HepG2 (cell line): ENCODE measurements around the gene RNU7-1. TPM values are rescaled to one million over a fixed set of nuclear protein-coding genes. Genes with fewer than 3 reads are reported as not detected.

Experiments used
- FOSL1 ChIP-seq: sonication (generic); formaldehyde crosslinking; IDR thresholded peaks from 2 replicates; pipeline ENCODE4 v1.9.0; 2021; ENCODE audit warnings: missing genetic modification reagents, borderline replicate concordance
- FOXK1 ChIP-seq: sonication (generic); formaldehyde crosslinking; IDR thresholded peaks from 2 replicates; pipeline ENCODE4 v1.4.0; 2020; ENCODE audit warnings: low read depth, missing genetic modification reagents, borderline replicate concordance
- GATA4 ChIP-seq: sonication (generic); IDR thresholded peaks from 2 replicates; pipeline ENCODE4 v1.6.1; 2016; ENCODE audit warnings: antibody characterized with exemption, low read depth, borderline replicate concordance
- IRX3 ChIP-seq: sonication (generic); formaldehyde crosslinking; IDR thresholded peaks from 2 replicates; pipeline ENCODE4 v1.8.1; 2023; ENCODE audit warnings: mild to moderate bottlenecking, low read depth, missing genetic modification reagents, borderline replicate concordance
- ISL2 ChIP-seq: sonication (generic); formaldehyde crosslinking; IDR thresholded peaks from 2 replicates; pipeline ENCODE4 v1.5.0; 2020; ENCODE audit warnings: missing genetic modification reagents
- MYC ChIP-seq: sonication (generic); formaldehyde crosslinking; IDR thresholded peaks from 2 replicates; pipeline ENCODE4 v1.9.0; 2021; ENCODE audit warnings: missing genetic modification reagents, borderline replicate concordance
- SMARCE1 ChIP-seq: fragments of 450-650 bp; IDR thresholded peaks from 2 replicates; pipeline ENCODE4 v1.6.1; 2017; ENCODE audit warnings: borderline replicate concordance
- ZNF10 ChIP-seq: sonication (generic); formaldehyde crosslinking; IDR thresholded peaks from 2 replicates; pipeline ENCODE4 v1.4.0; 2020; ENCODE audit warnings: mild to moderate bottlenecking, low read depth, missing genetic modification reagents, borderline replicate concordance
- ZNF441 ChIP-seq: sonication (generic); formaldehyde crosslinking; IDR thresholded peaks from 2 replicates; pipeline ENCODE4 v1.7.0; 2021; ENCODE audit warnings: missing genetic modification reagents, borderline replicate concordance
- ZNF816 ChIP-seq: sonication (generic); formaldehyde crosslinking; IDR thresholded peaks from 2 replicates; pipeline ENCODE4 v1.8.0; 2022; ENCODE audit warnings: missing genetic modification reagents, mild to moderate bottlenecking, borderline replicate concordance
- polyA plus RNA-seq, 8 experiments: library from polyadenylated mRNA; depleted of rRNA in 3 of 8; stranded (reverse) in 7 of 8; unstranded in 1 of 8; fragments of >200 nt; fragmentation: Illumina TruSeq in 4 of 8; extraction: Trizol in 4 of 8; gene quantifications; 2 replicates each; pipeline versions ENCODE4 v1.2.1 to v1.2.3, GENCODE V29; 2011 to 2016; ENCODE audit warnings: low read depth in 4 of 8, missing spikeins in 1 of 8, mixed read lengths in 1 of 8; ENCODE audit not compliant: insufficient read depth in 1 of 8
- total RNA-seq, 5 experiments: library from RNA; depleted of rRNA; stranded (reverse); fragments of >200 nt; fragmentation: Illumina TruSeq; extraction: Trizol; gene quantifications; 2 replicates each; pipeline ENCODE4 v1.2.3, GENCODE V29; 2016; ENCODE audit warnings: low read depth in 1 of 5
- TF ChIP-seq, protein P1 (sequence below): sonication (generic); formaldehyde crosslinking; IDR thresholded peaks from 2 replicates; pipeline ENCODE4 v1.5.0; 2020; ENCODE audit warnings: mild to moderate bottlenecking, missing genetic modification reagents
- TF ChIP-seq, protein P2 (sequence below): sonication (generic); formaldehyde crosslinking; IDR thresholded peaks from 2 replicates; pipeline ENCODE4 v1.5.0; 2020; ENCODE audit warnings: mild to moderate bottlenecking, low read depth, missing genetic modification reagents, borderline replicate concordance
- TF ChIP-seq, protein P3 (sequence below): IDR thresholded peaks from 2 replicates; pipeline ENCODE4 v1.6.1; 2018; ENCODE audit warnings: missing genetic modification reagents, mild to moderate bottlenecking, missing compliant biosample characterization
- TF ChIP-seq, protein P4 (sequence below): sonication (generic); formaldehyde crosslinking; IDR thresholded peaks from 2 replicates; pipeline ENCODE4 v1.5.0; 2020; ENCODE audit warnings: mild to moderate bottlenecking, missing genetic modification reagents
- TF ChIP-seq, protein P5 (sequence below): sonication (generic); formaldehyde crosslinking; IDR thresholded peaks from 2 replicates; pipeline ENCODE4 v1.8.0; 2022; ENCODE audit warnings: missing genetic modification reagents, low read depth, mild to moderate bottlenecking, borderline replicate concordance
- TF ChIP-seq, protein P6 (sequence below): sonication (generic); formaldehyde crosslinking; IDR thresholded peaks from 2 replicates; pipeline ENCODE4 v1.4.0; 2020; ENCODE audit warnings: mild to moderate bottlenecking, missing genetic modification reagents

RNU7-1 gene
- total and polyA plus RNA-seq, 2 of the 13 experiments (the other 11 are each of a cell fraction or from before 2014, with no cell fraction given) = not detected

DNA sequence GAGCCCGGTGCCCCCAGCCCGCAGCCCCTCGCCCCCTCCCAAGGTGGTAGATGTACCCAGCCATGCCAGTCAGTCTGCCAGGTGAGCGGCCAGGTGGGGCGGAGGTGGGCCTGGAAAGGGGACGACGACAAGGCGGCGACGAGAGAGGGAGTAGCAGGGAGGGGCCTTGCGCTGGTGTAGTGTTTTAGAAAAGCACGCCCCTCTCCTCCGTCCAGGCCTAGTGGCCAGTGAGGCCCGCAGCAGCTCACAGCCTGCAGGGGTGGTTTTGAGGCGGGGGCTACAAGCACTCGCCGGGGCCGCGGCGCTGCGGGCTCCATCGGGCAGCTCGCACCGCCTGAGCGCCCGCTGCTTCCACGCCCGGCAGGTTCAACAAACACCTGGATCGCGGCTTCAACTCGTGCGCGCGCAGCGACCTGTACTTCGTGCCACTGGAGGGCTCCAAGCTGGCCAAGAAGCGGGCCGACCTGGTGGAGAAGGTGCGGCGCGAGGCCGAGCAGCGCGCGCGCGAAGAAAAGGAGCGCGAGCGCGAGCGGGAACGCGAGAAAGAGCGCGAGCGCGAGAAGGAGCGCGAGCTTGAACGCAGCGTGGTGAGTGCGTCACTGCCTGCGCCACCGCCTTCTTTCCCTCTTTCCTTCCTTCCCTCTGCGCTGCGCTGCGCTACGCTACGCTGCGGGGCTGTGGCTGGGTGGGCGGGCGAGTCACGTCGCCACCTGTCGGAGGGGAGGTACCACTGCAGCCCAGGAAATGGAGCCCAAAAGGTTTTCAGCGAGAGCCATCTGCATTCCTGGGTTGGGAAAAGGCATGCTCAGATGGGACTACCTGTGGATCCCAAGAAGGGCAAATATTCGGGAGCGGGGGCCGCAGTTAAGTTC, 5.9 kb upstream of the RNU7-1 start (continued):
- TF ChIP-seq, protein P1, sequence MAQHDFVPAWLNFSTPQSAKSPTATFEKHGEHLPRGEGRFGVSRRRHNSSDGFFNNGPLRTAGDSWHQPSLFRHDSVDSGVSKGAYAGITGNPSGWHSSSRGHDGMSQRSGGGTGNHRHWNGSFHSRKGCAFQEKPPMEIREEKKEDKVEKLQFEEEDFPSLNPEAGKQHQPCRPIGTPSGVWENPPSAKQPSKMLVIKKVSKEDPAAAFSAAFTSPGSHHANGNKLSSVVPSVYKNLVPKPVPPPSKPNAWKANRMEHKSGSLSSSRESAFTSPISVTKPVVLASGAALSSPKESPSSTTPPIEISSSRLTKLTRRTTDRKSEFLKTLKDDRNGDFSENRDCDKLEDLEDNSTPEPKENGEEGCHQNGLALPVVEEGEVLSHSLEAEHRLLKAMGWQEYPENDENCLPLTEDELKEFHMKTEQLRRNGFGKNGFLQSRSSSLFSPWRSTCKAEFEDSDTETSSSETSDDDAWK (CRISPR knock-in tag) = no peak
- no peak for TF ChIP-seq SMARCE1
- no peak for TF ChIP-seq ISL2 (CRISPR knock-in tag)
- no peak for TF ChIP-seq ZNF10
- TF ChIP-seq ZNF441 (CRISPR knock-in tag) = peak; percentile 81
- peak; percentile 84; the same call in 1 of the 2 replicates for TF ChIP-seq FOXK1 (CRISPR knock-in tag)
- peak; percentile 90 for TF ChIP-seq IRX3 (CRISPR knock-in tag)
- TF ChIP-seq, protein P2, sequence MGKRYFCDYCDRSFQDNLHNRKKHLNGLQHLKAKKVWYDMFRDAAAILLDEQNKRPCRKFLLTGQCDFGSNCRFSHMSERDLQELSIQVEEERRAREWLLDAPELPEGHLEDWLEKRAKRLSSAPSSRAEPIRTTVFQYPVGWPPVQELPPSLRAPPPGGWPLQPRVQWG = no peak
- TF ChIP-seq, protein P3, sequence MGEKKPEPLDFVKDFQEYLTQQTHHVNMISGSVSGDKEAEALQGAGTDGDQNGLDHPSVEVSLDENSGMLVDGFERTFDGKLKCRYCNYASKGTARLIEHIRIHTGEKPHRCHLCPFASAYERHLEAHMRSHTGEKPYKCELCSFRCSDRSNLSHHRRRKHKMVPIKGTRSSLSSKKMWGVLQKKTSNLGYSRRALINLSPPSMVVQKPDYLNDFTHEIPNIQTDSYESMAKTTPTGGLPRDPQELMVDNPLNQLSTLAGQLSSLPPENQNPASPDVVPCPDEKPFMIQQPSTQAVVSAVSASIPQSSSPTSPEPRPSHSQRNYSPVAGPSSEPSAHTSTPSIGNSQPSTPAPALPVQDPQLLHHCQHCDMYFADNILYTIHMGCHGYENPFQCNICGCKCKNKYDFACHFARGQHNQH (CRISPR knock-in tag) = peak; percentile 96
- no peak for TF ChIP-seq ZNF816 (CRISPR knock-in tag)
- TF ChIP-seq, protein P4, sequence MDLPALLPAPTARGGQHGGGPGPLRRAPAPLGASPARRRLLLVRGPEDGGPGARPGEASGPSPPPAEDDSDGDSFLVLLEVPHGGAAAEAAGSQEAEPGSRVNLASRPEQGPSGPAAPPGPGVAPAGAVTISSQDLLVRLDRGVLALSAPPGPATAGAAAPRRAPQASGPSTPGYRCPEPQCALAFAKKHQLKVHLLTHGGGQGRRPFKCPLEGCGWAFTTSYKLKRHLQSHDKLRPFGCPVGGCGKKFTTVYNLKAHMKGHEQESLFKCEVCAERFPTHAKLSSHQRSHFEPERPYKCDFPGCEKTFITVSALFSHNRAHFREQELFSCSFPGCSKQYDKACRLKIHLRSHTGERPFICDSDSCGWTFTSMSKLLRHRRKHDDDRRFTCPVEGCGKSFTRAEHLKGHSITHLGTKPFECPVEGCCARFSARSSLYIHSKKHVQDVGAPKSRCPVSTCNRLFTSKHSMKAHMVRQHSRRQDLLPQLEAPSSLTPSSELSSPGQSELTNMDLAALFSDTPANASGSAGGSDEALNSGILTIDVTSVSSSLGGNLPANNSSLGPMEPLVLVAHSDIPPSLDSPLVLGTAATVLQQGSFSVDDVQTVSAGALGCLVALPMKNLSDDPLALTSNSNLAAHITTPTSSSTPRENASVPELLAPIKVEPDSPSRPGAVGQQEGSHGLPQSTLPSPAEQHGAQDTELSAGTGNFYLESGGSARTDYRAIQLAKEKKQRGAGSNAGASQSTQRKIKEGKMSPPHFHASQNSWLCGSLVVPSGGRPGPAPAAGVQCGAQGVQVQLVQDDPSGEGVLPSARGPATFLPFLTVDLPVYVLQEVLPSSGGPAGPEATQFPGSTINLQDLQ (CRISPR knock-in tag) = no peak
- peak; percentile 89 for TF ChIP-seq MYC
- TF ChIP-seq, protein P5, sequence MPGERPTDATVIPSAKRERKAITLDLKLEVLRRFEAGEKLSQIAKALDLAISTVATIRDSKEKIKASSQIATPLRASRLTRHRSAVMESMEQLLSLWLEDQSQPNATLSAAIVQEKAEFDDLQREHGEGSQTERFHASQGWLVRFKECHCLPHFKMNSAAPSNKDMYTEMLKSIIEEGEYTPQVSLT (CRISPR knock-in tag) = no peak
- TF ChIP-seq, protein P6, sequence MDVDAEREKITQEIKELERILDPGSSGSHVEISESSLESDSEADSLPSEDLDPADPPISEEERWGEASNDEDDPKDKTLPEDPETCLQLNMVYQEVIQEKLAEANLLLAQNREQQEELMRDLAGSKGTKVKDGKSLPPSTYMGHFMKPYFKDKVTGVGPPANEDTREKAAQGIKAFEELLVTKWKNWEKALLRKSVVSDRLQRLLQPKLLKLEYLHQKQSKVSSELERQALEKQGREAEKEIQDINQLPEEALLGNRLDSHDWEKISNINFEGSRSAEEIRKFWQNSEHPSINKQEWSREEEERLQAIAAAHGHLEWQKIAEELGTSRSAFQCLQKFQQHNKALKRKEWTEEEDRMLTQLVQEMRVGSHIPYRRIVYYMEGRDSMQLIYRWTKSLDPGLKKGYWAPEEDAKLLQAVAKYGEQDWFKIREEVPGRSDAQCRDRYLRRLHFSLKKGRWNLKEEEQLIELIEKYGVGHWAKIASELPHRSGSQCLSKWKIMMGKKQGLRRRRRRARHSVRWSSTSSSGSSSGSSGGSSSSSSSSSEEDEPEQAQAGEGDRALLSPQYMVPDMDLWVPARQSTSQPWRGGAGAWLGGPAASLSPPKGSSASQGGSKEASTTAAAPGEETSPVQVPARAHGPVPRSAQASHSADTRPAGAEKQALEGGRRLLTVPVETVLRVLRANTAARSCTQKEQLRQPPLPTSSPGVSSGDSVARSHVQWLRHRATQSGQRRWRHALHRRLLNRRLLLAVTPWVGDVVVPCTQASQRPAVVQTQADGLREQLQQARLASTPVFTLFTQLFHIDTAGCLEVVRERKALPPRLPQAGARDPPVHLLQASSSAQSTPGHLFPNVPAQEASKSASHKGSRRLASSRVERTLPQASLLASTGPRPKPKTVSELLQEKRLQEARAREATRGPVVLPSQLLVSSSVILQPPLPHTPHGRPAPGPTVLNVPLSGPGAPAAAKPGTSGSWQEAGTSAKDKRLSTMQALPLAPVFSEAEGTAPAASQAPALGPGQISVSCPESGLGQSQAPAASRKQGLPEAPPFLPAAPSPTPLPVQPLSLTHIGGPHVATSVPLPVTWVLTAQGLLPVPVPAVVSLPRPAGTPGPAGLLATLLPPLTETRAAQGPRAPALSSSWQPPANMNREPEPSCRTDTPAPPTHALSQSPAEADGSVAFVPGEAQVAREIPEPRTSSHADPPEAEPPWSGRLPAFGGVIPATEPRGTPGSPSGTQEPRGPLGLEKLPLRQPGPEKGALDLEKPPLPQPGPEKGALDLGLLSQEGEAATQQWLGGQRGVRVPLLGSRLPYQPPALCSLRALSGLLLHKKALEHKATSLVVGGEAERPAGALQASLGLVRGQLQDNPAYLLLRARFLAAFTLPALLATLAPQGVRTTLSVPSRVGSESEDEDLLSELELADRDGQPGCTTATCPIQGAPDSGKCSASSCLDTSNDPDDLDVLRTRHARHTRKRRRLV (CRISPR knock-in tag) = peak; percentile 97
- peak; percentile 55; the same call in 1 of the 2 replicates for TF ChIP-seq GATA4
- no peak for TF ChIP-seq FOSL1
